ENCODE measurements around the gene C1GALT1C1L. TPM values are rescaled to one million over a fixed set of nuclear protein-coding genes. Genes with fewer than 3 reads are reported as not detected.
"Not testable (repeated sequence)": the region's sequence is repeated elsewhere in the genome, so short reads cannot be mapped to it uniquely, and the experiment has no call there.

C1GALT1C1L gene
- total RNA-seq, 2 experiments from 2014 or later, result not detected

DNA sequence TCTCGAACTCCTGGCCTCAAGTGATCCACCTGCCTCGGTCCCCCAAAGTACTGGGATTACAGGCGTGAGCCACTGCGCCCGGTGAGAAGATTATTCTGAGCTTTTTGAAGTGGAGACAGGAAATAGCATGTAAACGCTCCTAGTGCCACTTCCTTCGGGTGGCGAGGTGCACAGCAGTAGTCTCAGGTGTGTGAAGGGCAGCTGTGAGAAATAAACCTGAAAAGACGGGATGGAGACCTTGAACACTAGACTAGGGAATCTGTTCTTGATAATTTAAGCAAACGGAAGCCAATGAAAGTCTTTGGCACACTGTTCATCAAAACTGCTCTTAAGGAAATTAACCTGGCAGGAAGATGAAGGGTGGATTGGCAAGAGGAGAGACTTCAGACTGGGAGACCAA, 39.6 kb downstream of the C1GALT1C1L start:
- Mint-ChIP-seq H3K27ac (peak overlapping the region; percentile 76), H3K36me3 (peaks cover 2% of the 10 kb centered on the region), H3K4me1 (peaks cover 15% of the 10 kb centered on the region), H3K4me3 (peak overlapping the region; percentile 85), H3K9me3 (peaks cover 3% of the 10 kb centered on the region), H3K27me3 (peaks cover 51% of the 10 kb centered on the region)
- DNase-seq (peak; percentile 35), ATAC-seq (ENCODE audit: low read depth) (peak; percentile 57)
- POLR2A ChIA-PET, result interaction anchor here (0.6 to 1.6 kb wide), 4 partner anchors 9 to 826 kb away, joined by 3 to 6 read pairs (median 4); partner anchors contain the start of gene THADA

DNA sequence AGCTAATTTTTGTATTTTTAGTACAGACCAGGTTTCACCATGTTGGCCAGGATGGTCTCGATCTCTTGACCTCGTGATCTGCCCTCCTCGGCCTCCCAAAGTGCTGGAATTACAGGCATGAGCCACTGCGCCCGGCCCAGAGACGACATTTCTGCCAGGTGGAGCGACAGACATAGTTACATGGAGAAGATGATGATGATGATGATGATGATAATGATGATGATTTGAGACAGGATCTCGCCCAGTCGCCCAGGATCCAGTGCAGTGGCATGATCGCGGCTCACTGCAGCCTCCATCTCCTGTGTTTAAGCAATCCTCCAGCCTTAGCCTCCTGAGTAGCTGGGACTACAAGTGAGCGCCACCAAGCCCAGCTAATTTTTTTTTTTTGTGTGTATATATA, 40.1 kb downstream of the C1GALT1C1L start:
- H3K4me3 Mint-ChIP-seq, result peak overlapping the region; percentile 43
- peaks cover 15% of the 10 kb centered on the region for H3K4me1 Mint-ChIP-seq
- H3K27ac Mint-ChIP-seq; ATAC-seq (ENCODE audit: low read depth); H3K36me3 Mint-ChIP-seq; DNase-seq; H3K9me3 Mint-ChIP-seq: not testable (repeated sequence)
- POLR2A ChIA-PET, result interaction anchor here (1.6 kb wide), 1 partner anchor 10 kb away, joined by 4 read pairs; no protein-coding TSS in a partner anchor
- peaks cover 52% of the 10 kb centered on the region for H3K27me3 Mint-ChIP-seq

GRCh38 chr2:43634604-43635306, 41.5 kb downstream of the C1GALT1C1L start:
- peaks cover 3% of the 10 kb centered on the region for H3K9me3 Mint-ChIP-seq

DNA sequence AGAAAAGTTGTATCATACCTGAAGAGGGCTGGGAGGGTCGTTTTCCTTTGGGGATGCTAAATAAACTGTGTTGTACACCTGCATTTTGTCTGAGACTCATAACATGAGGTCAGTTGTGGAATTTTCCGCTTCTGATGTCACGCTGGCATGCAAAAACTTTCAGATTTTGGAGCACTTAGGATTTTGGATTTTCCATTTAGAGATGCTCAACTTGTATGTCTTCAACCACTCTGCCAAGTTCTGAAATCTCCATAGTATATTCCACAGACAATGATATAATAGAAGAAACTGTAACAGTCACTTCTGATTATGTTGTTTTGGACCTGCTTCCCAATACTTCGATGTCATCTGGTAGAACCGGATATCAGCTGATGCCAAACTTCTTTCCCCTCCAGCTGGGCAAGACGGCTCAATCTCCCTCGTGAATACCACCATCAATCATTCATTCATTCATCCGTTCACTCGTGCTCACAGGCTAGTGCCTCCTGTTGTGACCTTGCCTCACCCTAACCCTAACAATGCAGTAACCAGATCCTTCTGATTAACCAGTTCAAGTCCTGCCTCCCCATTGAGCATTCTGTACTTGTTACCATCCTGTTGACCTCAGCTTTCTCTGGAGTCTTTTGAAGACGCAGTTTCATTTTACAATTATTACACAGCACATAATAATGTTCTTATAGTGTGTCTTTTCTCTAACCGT, 44.5 kb downstream of the C1GALT1C1L start:
- H3K4me3 Mint-ChIP-seq, result no peak overlapping the region
- POLR2A ChIA-PET, result no interaction called here
- H3K9me3 Mint-ChIP-seq, result no peaks in the 10 kb centered on the region

More at GRCh38 chr2:43634604-43635306, 41.5 kb downstream of the C1GALT1C1L start:
- no peak for ATAC-seq (ENCODE audit: low read depth)
- POLR2A ChIA-PET, result no interaction called here
- no peak for DNase-seq
- Mint-ChIP-seq H3K4me1 (peaks cover 15% of the 10 kb centered on the region), H3K27ac (no peak overlapping the region), H3K36me3 (peaks cover 2% of the 10 kb centered on the region), H3K4me3 (no peak overlapping the region), H3K27me3 (peaks cover 56% of the 10 kb centered on the region)

More for the DNA sequence above, 44.5 kb downstream of the C1GALT1C1L start:
- Mint-ChIP-seq H3K4me1 (peaks cover 9% of the 10 kb centered on the region), H3K36me3 (no peaks in the 10 kb centered on the region), H3K27me3 (peaks cover 51% of the 10 kb centered on the region), H3K27ac (no peak overlapping the region)
- no peak for DNase-seq
- no peak for ATAC-seq (ENCODE audit: low read depth)

Other genes starting within 250 kb of the C1GALT1C1L start
- gene THADA, start 80.4 kb downstream of the C1GALT1C1L start, total RNA-seq, result 10 to 100 TPM; 30.5 to 30.8 TPM
- 1 to 10 TPM; 1.2 to 1.9 TPM for gene PLEKHH2, start 39.2 kb downstream of the C1GALT1C1L start, total RNA-seq
- 1 to 10 TPM; 3.9 to 6.1 TPM for gene DYNC2LI1, start 97.6 kb upstream of the C1GALT1C1L start, total RNA-seq
- gene ABCG5, start 162.4 kb upstream of the C1GALT1C1L start, total RNA-seq, result not detected
- gene ABCG8, start 162.5 kb upstream of the C1GALT1C1L start, total RNA-seq, result not detected